Thoracic aorta (tissue), 2 donors: Measurements from ENCODE around the gene IL22. TPM values are rescaled to one million over a fixed set of nuclear protein-coding genes. Genes with fewer than 3 reads are reported as not detected.

ENCODE experiments used
- ATAC-seq: fragments of 150-250 bp; one replicate; pipeline ENCODE4 v1.8.0; 2017; ENCODE audit warnings: low read depth; ENCODE audit not compliant: insufficient number of reproducible peaks, low FRiP score
- DNase-seq: peaks from one replicate; pipeline ENCODE4 v3.0.0-alpha.2; 2020; ENCODE audit warnings: low spot score
- H3K27ac ChIP-seq, 2 donors: fragments of 200-600 bp; sonication (generic); 1 replicate in 1 of 2; 2 replicates in 1 of 2; pipeline ENCODE4 v1.5.1; 2016; ENCODE audit warnings: mild to moderate bottlenecking in 2 of 2, moderate library complexity in 2 of 2
- H3K27me3 ChIP-seq: fragments of 200-600 bp; sonication (generic); replicated peaks from 2 replicates; pipeline ENCODE4 v1.6.0; 2016; ENCODE audit warnings: mild to moderate bottlenecking; ENCODE audit not compliant: insufficient read depth
- H3K36me3 ChIP-seq: fragments of 200-600 bp; sonication (generic); one replicate; pipeline ENCODE4 v1.5.1; 2016
- H3K4me1 ChIP-seq, 2 donors: fragments of 200-600 bp; sonication (generic); 1 replicate in 1 of 2; 2 replicates in 1 of 2; pipeline versions ENCODE4 v1.5.1 to v1.6.0; 2016; ENCODE audit warnings: low read depth in 2 of 2, mild to moderate bottlenecking in 1 of 2; ENCODE audit not compliant: control insufficient read depth in 1 of 2
- H3K4me3 ChIP-seq: fragments of 200-600 bp; sonication (generic); 2 replicates; pipeline ENCODE4 v1.5.1; 2016; ENCODE audit warnings: mild to moderate bottlenecking
- H3K9me3 ChIP-seq: fragments of 200-600 bp; sonication (generic); 2 replicates; pipeline ENCODE4 v1.5.1; 2016
- CTCF ChIP-seq: fragments of 200-600 bp; sonication (generic); IDR thresholded peaks from one replicate; pipeline ENCODE4 v1.5.1; 2019; ENCODE audit warnings: antibody characterized with exemption
- total RNA-seq, 2 donors: library from RNA; depleted of rRNA; stranded (reverse); fragments of >200 nt; gene quantifications; one replicate each; pipeline versions ENCODE4 v1.1.0 to v1.2.3, GENCODE V29; 2016

IL22 gene
- total RNA-seq, 2 donors from 2014 or later, result not detected

- Histone ChIP-seq H3K4me1 (no peaks in the 10 kb centered on the region), H3K4me3 (no peak overlapping the region), H3K9me3 (no peaks in the 10 kb centered on the region), H3K27ac (no peak overlapping the region), H3K36me3 (no peaks in the 10 kb centered on the region), H3K27me3 (no peaks in the 10 kb centered on the region)
- ATAC-seq, result no peak
- no peak for DNase-seq
- no peak for TF ChIP-seq CTCF
Measured at GRCh38 chr12:68281322-68282077, 28.1 kb upstream of the IL22 start.

GRCh38 chr12:68280240-68280639, 26.8 kb upstream of the IL22 start:
- H3K9me3 ChIP-seq, result no peaks in the 10 kb centered on the region
- ATAC-seq (no peak), DNase-seq (no peak)
- no peak overlapping the region for H3K4me3 ChIP-seq
- no peaks in the 10 kb centered on the region for H3K36me3 ChIP-seq
- no peaks in the 10 kb centered on the region for H3K27me3 ChIP-seq
- no peak for TF ChIP-seq CTCF
- H3K4me1 ChIP-seq, result no peaks in the 10 kb centered on the region
- no peak overlapping the region for H3K27ac ChIP-seq

- no peak for TF ChIP-seq CTCF
- no peak for ATAC-seq
Measured at GRCh38 chr12:68279227-68280054, 26.0 kb upstream of the IL22 start.

GRCh38 chr12:68276402-68276930, 23.1 kb upstream of the IL22 start:
- H3K4me1 ChIP-seq, result no peaks in the 10 kb centered on the region
- ATAC-seq (no peak), DNase-seq (no peak)
- H3K9me3 ChIP-seq, result no peaks in the 10 kb centered on the region
- no peak overlapping the region for H3K27ac ChIP-seq
- H3K4me3 ChIP-seq, result no peak overlapping the region
- no peaks in the 10 kb centered on the region for H3K36me3 ChIP-seq
- TF ChIP-seq CTCF, result no peak
- H3K27me3 ChIP-seq, result no peaks in the 10 kb centered on the region

More at GRCh38 chr12:68279227-68280054, 26.0 kb upstream of the IL22 start:
- no peaks in the 10 kb centered on the region for H3K4me1 ChIP-seq
- no peaks in the 10 kb centered on the region for H3K36me3 ChIP-seq
- no peak overlapping the region for H3K4me3 ChIP-seq
- no peaks in the 10 kb centered on the region for H3K27me3 ChIP-seq
- DNase-seq, result no peak
- H3K27ac ChIP-seq, result no peak overlapping the region
- H3K9me3 ChIP-seq, result no peaks in the 10 kb centered on the region

- Histone ChIP-seq H3K36me3 (no peaks in the 10 kb centered on the region), H3K4me3 (no peak overlapping the region), H3K27ac (no peak overlapping the region), H3K27me3 (no peaks in the 10 kb centered on the region), H3K9me3 (no peaks in the 10 kb centered on the region), H3K4me1 (no peaks in the 10 kb centered on the region)
- DNase-seq (no peak), ATAC-seq (no peak)
- no peak for TF ChIP-seq CTCF
Measured at GRCh38 chr12:68272732-68273131, 19.3 kb upstream of the IL22 start.
